Measurements from ENCODE around the gene SCML1.

- no peak for TF ChIP-seq HMG20B (CRISPR knock-in tag; IDR thresholded peaks at IDR 0.05)
- TF ChIP-seq, protein P1, sequence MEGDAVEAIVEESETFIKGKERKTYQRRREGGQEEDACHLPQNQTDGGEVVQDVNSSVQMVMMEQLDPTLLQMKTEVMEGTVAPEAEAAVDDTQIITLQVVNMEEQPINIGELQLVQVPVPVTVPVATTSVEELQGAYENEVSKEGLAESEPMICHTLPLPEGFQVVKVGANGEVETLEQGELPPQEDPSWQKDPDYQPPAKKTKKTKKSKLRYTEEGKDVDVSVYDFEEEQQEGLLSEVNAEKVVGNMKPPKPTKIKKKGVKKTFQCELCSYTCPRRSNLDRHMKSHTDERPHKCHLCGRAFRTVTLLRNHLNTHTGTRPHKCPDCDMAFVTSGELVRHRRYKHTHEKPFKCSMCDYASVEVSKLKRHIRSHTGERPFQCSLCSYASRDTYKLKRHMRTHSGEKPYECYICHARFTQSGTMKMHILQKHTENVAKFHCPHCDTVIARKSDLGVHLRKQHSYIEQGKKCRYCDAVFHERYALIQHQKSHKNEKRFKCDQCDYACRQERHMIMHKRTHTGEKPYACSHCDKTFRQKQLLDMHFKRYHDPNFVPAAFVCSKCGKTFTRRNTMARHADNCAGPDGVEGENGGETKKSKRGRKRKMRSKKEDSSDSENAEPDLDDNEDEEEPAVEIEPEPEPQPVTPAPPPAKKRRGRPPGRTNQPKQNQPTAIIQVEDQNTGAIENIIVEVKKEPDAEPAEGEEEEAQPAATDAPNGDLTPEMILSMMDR (IDR thresholded peaks at IDR 0.05 in 2 of 3, conservative IDR thresholded peaks at IDR 0.05 in 1 of 3; ENCODE audit: insufficient read depth in 2 of 3, low read depth in 1 of 3, low read length in 3 of 3) = no peak
- no peak for TF ChIP-seq ZNF436 (CRISPR knock-in tag; IDR thresholded peaks at IDR 0.05)
- TF ChIP-seq KHSRP (IDR thresholded peaks at IDR 0.05) = no peak
- TF ChIP-seq ARNT (IDR thresholded peaks at IDR 0.05) = no peak
- TF ChIP-seq, protein P2, sequence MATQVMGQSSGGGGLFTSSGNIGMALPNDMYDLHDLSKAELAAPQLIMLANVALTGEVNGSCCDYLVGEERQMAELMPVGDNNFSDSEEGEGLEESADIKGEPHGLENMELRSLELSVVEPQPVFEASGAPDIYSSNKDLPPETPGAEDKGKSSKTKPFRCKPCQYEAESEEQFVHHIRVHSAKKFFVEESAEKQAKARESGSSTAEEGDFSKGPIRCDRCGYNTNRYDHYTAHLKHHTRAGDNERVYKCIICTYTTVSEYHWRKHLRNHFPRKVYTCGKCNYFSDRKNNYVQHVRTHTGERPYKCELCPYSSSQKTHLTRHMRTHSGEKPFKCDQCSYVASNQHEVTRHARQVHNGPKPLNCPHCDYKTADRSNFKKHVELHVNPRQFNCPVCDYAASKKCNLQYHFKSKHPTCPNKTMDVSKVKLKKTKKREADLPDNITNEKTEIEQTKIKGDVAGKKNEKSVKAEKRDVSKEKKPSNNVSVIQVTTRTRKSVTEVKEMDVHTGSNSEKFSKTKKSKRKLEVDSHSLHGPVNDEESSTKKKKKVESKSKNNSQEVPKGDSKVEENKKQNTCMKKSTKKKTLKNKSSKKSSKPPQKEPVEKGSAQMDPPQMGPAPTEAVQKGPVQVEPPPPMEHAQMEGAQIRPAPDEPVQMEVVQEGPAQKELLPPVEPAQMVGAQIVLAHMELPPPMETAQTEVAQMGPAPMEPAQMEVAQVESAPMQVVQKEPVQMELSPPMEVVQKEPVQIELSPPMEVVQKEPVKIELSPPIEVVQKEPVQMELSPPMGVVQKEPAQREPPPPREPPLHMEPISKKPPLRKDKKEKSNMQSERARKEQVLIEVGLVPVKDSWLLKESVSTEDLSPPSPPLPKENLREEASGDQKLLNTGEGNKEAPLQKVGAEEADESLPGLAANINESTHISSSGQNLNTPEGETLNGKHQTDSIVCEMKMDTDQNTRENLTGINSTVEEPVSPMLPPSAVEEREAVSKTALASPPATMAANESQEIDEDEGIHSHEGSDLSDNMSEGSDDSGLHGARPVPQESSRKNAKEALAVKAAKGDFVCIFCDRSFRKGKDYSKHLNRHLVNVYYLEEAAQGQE (IDR thresholded peaks at IDR 0.05; ENCODE audit: borderline replicate concordance) = no peak
- TF ChIP-seq, protein P2 (CRISPR knock-in tag; IDR thresholded peaks at IDR 0.05; ENCODE audit: low read depth) = no peak
- no peak for TF ChIP-seq CEBPG (CRISPR knock-in tag; IDR thresholded peaks at IDR 0.05)
- TF ChIP-seq CEBPG (tag; conservative IDR thresholded peaks at IDR 0.05 in 1 of 2, IDR thresholded peaks at IDR 0.05 in 1 of 2) = no peak
- TF ChIP-seq PHF20 (IDR thresholded peaks at IDR 0.05; ENCODE audit: partially characterized antibody) = no peak
- TF ChIP-seq ZNF398 (CRISPR knock-in tag; IDR thresholded peaks at IDR 0.05) = no peak
- no peak for TF ChIP-seq ZZZ3 (IDR thresholded peaks at IDR 0.05)
- TF ChIP-seq MAFK (IDR thresholded peaks at IDR 0.05; ENCODE audit: low read length) = no peak
- TF ChIP-seq THRB (CRISPR knock-in tag; conservative IDR thresholded peaks at IDR 0.05) = no peak
Observed at GRCh38 chrX:17758382-17758781, 21.1 kb downstream of the SCML1 start.

All from K562 (cell line).